GM18909 (cell line): ENCODE measurements around the gene KRTAP4-12.
"Not testable (repeated sequence)": the region's sequence is repeated elsewhere in the genome, so short reads cannot be mapped to it uniquely, and the experiment has no call there.

Experiments
- ATAC-seq: cut with Tn5 transposase; IDR thresholded peaks from one replicate; pipeline ENCODE4 v1.9.1; 2021; ENCODE audit warnings: mild to moderate bottlenecking; ENCODE audit not compliant: unreplicated experiment, poor library complexity

Gene KRTAP4-12

DNA sequence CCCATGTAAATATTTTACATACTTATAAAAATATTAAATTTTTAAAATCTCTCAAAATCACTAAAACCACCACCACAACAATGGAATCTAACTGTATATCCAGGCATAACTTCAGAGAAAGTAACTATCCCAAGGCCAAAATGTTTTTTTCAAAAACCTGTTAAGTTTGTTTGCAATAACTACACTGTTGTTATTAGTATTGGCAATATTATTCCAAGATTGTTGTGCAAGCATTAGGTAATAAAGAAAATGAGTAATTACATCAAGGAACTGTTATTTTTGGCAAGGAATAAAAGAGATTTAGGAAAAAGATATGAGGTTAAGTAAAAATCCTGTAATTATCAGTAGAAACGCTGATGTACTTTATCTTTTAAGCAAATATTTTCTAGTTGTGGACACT is 3.4 kb upstream of the KRTAP4-12 start:
- no peak for ATAC-seq

GRCh38 chr17:41126412-41126811 is 2.4 kb upstream of the KRTAP4-12 start:
- no peak for ATAC-seq

DNA sequence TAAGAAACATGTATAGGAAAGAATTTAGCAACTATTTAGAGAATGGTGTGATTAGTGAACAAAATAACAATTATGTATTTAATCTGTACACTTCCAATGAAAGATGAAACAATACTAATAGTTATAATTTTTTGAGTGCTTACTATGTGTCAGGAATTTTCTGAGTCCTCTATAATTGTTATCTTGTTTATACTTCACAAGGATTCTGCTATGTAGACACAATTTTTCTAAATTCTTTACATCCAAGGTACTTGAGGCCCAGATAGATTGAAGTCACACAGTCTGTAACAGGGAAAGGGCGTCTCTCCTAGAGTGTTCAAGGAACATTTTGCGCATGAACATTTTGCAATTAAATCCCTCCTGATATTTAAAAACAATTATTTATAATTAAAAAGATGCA is 1.1 kb upstream of the KRTAP4-12 start:
- ATAC-seq, result no peak

GRCh38 chr17:41123292-41123990 is 541 bp downstream of the KRTAP4-12 start:
- ATAC-seq, result not testable (repeated sequence)

- ATAC-seq, result no peak
Measured at GRCh38 chr17:41121742-41122141, 2.2 kb downstream of the KRTAP4-12 start.

- ATAC-seq, result not testable (repeated sequence)
Measured at GRCh38 chr17:41119696-41120690, 4.0 kb downstream of the KRTAP4-12 start.

DNA sequence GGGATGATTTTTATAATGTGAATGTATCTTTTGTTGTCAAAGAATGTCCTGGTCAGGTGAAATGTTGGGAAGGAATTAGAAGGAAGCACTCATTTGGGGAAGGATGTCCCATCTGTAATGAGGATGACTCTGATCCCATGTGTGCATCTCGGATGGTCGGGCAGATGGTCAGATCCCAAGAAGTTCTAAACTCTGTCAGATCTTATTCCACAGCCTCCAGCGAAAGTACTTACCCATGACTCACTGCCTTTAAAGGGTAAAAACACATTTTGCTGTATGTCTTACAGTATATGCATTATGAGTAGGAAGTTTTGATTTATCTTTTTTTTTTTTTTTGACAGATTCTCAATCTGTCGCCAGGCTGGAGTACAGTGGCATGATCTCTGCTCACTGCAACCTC is 5.3 kb downstream of the KRTAP4-12 start:
- ATAC-seq, result no peak

GRCh38 chr17:41117846-41118386 is 6.1 kb downstream of the KRTAP4-12 start, which contains the start of gene KRTAP4-11:
Gene KRTAP4-11 (minus strand): TSS chr17:41118373. CDS start chr17:41118315, 58 bp downstream.
- not testable (repeated sequence) for ATAC-seq

- ATAC-seq, result no peak
Measured at GRCh38 chr17:41116297-41116696, 7.7 kb downstream of the KRTAP4-12 start.

GRCh38 chr17:41111151-41111885 is 12.7 kb downstream of the KRTAP4-12 start:
- no peak for ATAC-seq

- ATAC-seq, result not testable (repeated sequence)
Measured at GRCh38 chr17:41108728-41109386, 15.1 kb downstream of the KRTAP4-12 start.

DNA sequence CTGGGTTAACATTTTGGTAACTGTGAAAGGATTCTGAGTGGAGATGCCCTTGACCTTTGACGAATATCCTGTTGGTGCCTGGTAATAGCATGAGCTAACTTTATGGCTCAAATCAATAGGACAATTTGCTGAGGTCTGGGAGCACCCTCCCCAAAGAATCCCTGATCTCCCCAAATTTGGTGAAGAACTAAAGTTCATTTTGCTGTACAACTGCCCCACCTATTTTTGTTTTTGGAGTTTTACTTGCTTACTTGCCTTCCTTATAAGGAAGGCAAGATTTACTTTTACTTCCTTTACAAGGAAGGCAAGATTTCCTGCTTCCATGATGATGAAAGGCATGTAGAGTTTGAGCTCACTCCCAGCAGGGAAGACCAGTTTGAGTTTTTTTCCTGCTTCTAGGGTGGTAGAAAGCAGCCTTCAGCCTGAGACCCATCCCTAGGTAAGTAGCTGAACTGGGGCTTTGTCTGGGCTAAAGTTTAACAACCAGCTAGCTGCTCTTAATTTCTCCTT is 16.0 kb downstream of the KRTAP4-12 start:
- no peak for ATAC-seq

DNA sequence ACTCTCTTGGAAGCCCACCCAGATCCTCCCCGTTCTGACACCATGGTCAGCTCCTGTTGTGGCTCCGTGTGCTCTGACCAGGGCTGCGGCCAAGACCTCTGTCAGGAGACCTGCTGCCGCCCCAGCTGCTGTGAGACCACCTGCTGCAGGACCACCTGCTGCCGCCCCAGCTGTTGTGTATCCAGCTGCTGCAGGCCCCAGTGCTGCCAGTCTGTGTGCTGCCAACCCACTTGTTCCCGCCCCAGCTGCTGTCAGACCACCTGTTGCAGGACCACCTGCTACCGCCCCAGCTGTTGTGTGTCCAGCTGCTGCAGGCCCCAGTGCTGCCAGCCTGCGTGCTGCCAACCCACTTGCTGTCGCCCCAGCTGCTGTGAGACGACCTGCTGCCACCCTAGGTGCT is 18.6 kb downstream of the KRTAP4-12 start, which contains the start of gene KRTAP4-9:
Gene KRTAP4-9, plus strand, starts transcription at position 43 of the 400 bp plus-strand sequence. Its CDS starts 0 bp downstream, at position 43.
- not testable (repeated sequence) for ATAC-seq

DNA sequence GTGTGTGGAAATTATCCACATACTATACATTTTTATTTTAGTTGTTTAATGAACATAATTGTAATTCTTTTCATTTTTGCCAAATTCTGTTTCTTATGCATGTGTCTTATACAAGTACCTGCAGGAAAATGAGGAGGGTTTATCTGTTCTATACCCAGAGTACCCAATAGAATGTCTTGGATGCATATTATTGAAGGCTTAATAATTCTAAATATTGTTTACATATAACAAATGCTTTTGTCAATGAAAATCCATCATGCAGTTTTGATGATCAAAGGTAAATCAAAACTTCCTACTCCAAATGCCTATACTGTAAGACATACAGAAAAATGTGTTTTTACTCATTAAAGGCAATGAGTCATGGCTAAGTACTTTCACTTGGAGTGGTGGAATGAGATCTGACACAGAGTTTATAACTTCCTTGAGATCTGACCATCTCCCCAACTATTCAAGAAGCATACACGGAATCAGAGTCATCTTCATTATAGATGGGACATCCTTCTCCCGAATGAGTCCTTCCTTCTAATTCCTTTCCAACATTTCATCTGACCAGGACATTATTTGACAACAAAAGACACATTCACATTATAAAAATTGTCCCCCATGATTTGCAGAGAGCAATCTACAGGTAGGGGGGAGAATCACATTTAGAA is 19.5 kb downstream of the KRTAP4-12 start:
- ATAC-seq, result not testable (repeated sequence)

DNA sequence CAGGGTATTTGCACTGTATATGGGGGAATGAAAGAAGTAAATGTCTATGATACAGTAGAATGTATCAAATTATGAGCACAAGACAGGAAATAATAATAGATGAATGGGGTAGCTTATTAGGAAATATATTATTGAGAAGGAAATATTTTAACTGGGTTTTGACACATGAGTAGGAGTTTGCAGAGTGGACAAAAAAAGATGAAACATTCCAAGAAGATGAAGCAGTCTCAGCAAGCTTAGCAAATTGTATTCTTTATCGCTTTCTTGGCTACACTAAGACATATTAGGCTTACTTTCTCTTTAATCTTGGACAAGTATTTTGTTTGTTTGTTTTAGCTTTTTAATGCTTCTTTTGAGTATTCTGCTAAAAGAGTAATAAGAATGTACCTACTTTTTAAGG is 20.1 kb downstream of the KRTAP4-12 start:
- ATAC-seq, result no peak

- ATAC-seq, result no peak
Measured at GRCh38 chr17:41101586-41102259, 22.3 kb downstream of the KRTAP4-12 start, which contains the start of gene KRTAP4-16. Gene KRTAP4-16 (minus strand): TSS chr17:41102209. CDS start chr17:41102209, 0 bp downstream.

- not testable (repeated sequence) for ATAC-seq
Measured at GRCh38 chr17:41099682-41100480, 24.1 kb downstream of the KRTAP4-12 start.
